ENCODE data around the gene RERE.

The RERE gene

DNA sequence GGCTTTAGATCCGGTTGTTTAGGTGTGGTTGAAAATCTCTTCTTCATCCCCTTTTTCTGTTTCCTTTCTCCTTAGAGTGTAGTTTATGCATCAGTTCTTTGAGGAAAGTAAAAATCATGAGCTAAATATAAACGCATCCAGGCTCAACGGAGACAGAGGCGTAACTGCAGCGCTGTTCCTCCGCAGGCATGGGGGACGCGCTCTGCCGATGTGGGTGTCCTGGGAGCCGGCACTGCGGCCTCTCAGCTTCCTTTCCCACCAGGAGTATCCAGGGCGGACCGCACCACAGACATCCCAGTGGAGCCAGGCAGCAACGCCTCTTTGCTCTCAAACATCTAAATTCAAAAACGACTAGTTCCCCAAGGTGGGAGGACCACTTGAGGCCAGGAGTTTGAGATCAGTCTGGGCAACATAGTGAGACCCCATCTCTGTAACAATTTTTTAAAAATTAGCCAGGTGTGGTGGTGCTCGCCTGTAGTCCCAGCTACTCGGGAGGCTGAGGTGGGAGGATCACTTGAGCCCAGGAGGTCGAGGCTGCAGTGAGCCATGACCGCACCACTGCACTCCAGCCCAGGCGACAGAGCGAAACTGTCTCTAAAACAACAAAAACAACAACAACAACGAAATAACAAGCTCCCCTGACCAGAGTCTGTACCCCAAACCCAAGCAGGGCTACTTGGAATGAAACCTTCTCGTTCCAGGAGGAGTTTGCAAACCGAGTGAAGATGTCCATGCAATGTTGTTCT lies 483.2 kb downstream of the RERE start:
- TF ChIP-seq, protein P1, sequence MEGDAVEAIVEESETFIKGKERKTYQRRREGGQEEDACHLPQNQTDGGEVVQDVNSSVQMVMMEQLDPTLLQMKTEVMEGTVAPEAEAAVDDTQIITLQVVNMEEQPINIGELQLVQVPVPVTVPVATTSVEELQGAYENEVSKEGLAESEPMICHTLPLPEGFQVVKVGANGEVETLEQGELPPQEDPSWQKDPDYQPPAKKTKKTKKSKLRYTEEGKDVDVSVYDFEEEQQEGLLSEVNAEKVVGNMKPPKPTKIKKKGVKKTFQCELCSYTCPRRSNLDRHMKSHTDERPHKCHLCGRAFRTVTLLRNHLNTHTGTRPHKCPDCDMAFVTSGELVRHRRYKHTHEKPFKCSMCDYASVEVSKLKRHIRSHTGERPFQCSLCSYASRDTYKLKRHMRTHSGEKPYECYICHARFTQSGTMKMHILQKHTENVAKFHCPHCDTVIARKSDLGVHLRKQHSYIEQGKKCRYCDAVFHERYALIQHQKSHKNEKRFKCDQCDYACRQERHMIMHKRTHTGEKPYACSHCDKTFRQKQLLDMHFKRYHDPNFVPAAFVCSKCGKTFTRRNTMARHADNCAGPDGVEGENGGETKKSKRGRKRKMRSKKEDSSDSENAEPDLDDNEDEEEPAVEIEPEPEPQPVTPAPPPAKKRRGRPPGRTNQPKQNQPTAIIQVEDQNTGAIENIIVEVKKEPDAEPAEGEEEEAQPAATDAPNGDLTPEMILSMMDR (IDR thresholded peaks at IDR 0.05; ENCODE audit: insufficient read depth, low read length, missing control alignments): no peak
- no peak overlapping the region for H3K4me3 ChIP-seq (ENCODE audit: low read depth, low read length)
- POLR2A ChIA-PET: no interaction called here
- DNase-seq (ENCODE audit: low read depth, low spot score): no peak
- CTCF ChIA-PET: interaction anchor here (1.0 to 1.1 kb wide), 2 partner anchors 15 to 16 kb away, joined by 3 to 4 read pairs; partner anchors contain the start of gene SLC45A1

DNA sequence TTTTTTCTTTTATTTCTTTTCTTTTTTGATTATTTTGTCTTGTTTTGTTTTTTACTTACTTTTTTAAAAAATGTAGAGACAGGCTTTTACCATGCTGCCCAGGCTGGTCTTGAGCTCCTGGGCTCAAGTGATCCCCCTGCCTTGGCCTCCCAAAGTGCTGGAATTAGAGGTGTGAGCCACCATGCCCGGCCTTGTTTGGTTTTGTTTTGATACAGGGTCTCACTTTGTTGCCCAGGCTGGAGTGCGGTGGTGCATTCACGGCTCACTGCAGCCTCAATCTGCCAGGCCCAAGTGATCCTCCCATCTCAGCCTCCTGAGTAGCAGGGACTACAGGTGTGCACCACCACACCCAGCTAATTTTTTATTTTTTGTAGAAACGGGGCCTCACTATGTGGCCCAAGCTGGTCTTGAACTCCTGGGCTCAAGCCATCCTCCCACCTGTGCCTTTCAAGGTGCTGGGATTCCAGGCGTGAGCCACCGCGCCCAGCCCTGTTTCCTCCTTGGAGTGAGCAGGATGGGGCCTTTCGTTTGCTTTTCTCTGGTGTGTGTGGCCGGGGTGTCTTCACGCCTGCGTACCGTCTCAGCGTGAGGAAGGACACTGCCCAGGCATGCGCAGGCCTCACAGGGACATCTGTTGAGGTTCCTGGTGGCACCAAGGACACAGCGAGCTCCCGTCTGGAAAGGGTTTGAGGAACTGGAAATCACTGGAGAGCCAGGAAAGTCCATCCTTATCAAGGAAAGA lies 484.0 kb downstream of the RERE start:
- no peak for DNase-seq (ENCODE audit: low read depth, low spot score)

DNA sequence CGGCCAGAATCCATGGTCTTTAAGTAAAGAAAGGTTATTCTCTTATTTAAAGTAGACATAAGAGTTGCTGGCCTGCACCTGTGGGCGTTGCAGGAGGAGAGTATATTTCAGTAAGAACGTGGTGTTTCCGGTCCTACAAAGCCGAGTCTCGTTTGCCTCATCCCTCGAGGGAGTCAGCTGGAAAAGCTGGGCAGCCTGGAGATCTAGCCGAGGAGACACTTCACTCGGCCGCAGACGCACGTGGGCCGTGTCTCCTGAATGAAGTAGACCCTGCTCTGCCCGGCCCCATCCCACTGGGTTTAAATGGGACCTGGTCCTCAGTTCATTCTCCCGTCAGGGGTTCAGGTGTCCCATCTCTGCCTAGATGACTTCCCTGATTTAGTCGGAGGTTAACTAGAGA lies 484.6 kb downstream of the RERE start:
- TF ChIP-seq, protein P1 (IDR thresholded peaks at IDR 0.05; ENCODE audit: insufficient read depth, low read length, missing control alignments): no peak
- POLR2A ChIA-PET: no interaction called here
- CTCF ChIA-PET: interaction anchor here (1.1 kb wide), 1 partner anchor 8 kb away, joined by 3 read pairs; no protein-coding TSS in a partner anchor
- no peak overlapping the region for H3K4me3 ChIP-seq (ENCODE audit: low read depth, low read length)
- DNase-seq (ENCODE audit: low read depth, low spot score): no peak

More for the DNA sequence above, 484.0 kb downstream of the RERE start:
- H3K4me3 ChIP-seq (ENCODE audit: low read depth, low read length): no peak overlapping the region
- TF ChIP-seq, protein P1 (IDR thresholded peaks at IDR 0.05; ENCODE audit: insufficient read depth, low read length, missing control alignments): no peak
- CTCF ChIA-PET: interaction anchor here (0.6 to 1.1 kb wide), 3 partner anchors 9 to 319 kb away, joined by 3 to 4 read pairs (median 3); no protein-coding TSS in a partner anchor
- POLR2A ChIA-PET: no interaction called here

DNA sequence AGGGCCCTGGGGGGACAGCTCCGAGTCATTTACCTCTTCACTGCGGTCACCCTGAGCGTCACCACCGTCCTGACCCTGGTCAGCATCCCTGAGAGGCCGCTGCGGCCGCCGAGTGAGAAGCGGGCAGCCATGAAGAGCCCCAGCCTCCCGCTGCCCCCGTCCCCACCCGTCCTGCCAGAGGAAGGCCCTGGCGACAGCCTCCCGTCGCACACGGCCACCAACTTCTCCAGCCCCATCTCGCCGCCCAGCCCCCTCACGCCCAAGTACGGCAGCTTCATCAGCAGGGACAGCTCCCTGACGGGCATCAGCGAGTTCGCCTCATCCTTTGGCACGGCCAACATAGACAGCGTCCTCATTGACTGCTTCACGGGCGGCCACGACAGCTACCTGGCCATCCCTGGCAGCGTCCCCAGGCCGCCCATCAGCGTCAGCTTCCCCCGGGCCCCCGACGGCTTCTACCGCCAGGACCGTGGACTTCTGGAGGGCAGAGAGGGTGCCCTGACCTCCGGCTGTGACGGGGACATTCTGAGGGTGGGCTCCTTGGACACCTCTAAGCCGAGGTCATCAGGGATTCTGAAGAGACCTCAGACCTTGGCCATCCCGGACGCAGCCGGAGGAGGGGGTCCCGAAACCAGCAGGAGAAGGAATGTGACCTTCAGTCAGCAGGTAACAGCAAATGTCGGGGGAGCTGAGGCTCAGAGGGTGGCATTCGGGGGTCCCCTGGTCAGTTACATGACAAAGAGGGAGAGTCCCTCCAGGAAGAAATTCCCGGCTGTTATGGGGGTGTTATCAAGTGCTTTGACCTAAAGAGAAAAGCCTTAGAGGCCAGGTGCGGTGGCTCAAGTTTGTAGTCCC lies 486.9 kb downstream of the RERE start:
- H3K4me3 ChIP-seq (ENCODE audit: low read depth, low read length): no peak overlapping the region
- TF ChIP-seq, protein P1 (IDR thresholded peaks at IDR 0.05; ENCODE audit: insufficient read depth, low read length, missing control alignments): no peak
- no peak for DNase-seq (ENCODE audit: low read depth, low spot score)
- ChIA-PET POLR2A (no interaction called here), CTCF (interaction anchor here (1.0 to 2.0 kb wide), 4 partner anchors 16 to 355 kb away, joined by 3 to 5 read pairs (median 4); no protein-coding TSS in a partner anchor)

DNA sequence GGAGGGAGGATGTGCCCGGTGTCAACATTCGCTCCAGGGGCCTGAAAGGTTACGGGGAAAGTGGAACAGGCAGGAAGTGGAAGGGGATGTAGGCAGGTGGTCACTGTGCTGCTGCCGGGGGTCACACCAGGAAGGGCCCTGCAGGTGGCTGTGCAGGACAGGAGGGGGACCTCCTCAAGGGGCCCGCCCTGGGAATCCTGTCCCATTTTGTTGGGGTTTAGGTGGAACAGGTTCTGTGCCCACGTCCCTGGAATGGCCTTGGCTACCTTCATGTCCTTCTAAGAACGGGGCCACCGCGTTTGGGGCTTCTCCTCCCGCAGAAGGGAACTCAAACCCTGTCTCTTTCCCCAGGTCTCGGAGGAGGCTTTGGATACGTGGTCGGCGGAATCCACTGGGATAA lies 487.6 kb downstream of the RERE start:
- no peak for DNase-seq (ENCODE audit: low read depth, low spot score)
- TF ChIP-seq, protein P1 (IDR thresholded peaks at IDR 0.05; ENCODE audit: insufficient read depth, low read length, missing control alignments): no peak
- ChIA-PET POLR2A (no interaction called here), CTCF (interaction anchor here (0.9 to 2.0 kb wide), 6 partner anchors 11 to 355 kb away, joined by 3 to 5 read pairs (median 4); no protein-coding TSS in a partner anchor)
- no peak overlapping the region for H3K4me3 ChIP-seq (ENCODE audit: low read depth, low read length)

Measured in AG04449 (cell line).